GM12873 (cell line): ENCODE data around the gene STX16.

Source experiments
- TF ChIP-seq, protein P1 (sequence below): IDR thresholded peaks from 2 replicates; pipeline ENCODE4 v1.5.1; 2012; ENCODE audit warnings: low read depth, mild to moderate bottlenecking, moderate library complexity, low read length, control low read depth; ENCODE audit not compliant: insufficient read depth; ENCODE audit errors: missing control alignments

The STX16 gene

DNA sequence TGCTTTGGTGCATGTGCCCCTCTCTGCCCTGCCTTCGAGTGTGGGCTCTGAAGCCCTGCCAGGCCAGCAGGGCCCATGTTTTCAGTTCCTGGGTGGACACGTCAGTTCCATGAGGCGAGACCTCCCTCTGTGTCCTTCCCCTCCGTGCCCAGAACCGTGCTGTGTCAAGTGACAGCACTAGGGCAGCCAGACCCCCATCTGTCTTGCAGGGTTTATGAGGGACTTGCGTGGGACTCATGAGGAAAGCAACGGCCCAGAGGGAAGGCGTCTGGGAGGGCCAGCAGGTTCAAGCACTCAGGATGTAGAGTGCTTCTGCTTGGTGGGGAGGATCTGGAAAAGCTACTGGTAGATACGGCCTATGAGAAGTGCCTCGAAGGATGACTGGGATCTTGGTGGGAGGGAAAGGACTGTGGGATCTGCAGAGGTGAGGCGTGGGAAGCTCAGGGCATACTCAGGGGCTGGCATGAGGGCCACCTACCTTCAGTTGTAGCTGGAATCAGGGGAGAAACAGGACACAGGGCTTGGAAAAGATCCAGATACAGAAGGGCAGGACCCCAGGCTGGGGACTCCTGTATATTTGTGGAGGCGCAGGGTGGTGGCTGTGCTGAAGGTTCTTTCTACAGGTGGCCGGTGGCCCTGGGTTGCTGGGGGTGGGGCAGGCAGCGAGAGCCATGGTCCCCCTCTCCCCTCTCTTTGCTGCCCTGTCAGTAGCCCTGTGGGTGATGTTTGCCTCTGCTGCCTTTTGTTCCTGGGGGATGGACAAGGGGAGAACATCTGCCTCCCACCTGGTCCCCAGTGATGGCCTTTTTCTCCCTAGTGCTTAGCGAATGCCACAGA is 47.0 kb downstream of the STX16 start:
- TF ChIP-seq, protein P1, sequence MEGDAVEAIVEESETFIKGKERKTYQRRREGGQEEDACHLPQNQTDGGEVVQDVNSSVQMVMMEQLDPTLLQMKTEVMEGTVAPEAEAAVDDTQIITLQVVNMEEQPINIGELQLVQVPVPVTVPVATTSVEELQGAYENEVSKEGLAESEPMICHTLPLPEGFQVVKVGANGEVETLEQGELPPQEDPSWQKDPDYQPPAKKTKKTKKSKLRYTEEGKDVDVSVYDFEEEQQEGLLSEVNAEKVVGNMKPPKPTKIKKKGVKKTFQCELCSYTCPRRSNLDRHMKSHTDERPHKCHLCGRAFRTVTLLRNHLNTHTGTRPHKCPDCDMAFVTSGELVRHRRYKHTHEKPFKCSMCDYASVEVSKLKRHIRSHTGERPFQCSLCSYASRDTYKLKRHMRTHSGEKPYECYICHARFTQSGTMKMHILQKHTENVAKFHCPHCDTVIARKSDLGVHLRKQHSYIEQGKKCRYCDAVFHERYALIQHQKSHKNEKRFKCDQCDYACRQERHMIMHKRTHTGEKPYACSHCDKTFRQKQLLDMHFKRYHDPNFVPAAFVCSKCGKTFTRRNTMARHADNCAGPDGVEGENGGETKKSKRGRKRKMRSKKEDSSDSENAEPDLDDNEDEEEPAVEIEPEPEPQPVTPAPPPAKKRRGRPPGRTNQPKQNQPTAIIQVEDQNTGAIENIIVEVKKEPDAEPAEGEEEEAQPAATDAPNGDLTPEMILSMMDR = no peak

DNA sequence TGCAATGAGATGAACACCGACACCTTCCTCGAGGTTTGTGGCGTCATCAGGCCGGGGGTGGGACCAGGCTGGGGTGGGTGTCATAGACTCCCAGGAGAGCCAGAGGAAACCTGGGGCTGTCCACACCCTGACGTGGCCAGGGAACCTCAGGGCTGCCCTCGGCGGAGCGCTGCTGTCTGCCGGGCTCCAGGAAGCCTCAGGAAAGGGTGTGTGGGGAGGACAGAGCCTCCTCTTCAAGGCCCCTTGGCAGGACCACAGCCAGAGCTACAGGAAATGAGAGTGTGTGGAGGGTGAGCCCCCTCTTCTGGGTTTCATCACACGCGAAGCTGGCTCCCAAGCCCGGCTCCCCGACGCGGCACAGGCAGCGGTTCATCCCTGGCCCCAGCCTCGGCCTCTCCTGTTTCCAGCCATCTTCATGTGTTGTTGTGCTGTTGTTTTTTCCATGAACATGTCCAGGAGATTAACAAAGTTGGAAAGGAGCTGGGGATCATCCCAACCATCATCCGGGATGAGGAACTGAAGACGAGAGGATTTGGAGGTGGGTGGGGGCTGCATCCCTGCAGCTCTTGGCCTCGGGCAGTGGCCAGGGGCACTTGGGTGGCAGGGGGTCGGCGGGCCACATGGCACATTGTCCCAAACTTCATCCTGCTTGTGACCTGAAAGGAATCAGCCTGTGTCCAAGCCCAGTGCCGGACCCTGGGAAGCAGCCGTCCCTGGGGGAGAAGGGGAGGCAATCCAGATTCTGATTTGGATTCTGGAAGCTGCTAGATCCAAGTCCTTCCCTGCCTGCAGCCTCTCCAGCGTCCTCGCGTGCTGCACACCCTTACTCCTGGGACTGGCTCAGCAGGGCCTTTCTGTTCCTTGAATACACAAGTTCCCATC is 47.9 kb downstream of the STX16 start:
- TF ChIP-seq, protein P1 = no peak

DNA sequence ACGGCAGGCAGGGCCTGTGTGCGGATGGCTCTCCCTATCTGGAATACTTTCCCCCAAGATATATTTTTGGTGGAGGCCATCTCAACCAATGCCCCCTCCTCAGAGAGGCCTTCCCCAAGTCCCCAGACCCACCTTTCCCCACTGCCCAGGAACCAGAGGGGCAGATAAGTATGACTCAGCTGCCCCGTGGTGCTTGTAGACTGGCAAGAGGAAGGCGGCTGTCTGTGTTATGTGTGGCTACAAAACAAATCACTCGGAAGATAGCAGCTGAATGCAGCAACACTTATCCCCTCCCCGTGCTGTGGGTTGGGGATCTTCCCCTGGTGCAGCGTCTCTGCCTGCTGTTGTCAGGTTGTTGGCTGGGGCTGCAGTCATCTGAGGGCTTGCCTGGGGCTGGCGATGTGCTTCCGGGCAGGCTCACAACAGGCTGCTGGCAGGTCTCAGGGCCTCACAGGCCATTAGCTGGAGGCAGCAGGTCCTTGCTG is 48.6 kb downstream of the STX16 start:
- TF ChIP-seq, protein P1 = no peak

DNA sequence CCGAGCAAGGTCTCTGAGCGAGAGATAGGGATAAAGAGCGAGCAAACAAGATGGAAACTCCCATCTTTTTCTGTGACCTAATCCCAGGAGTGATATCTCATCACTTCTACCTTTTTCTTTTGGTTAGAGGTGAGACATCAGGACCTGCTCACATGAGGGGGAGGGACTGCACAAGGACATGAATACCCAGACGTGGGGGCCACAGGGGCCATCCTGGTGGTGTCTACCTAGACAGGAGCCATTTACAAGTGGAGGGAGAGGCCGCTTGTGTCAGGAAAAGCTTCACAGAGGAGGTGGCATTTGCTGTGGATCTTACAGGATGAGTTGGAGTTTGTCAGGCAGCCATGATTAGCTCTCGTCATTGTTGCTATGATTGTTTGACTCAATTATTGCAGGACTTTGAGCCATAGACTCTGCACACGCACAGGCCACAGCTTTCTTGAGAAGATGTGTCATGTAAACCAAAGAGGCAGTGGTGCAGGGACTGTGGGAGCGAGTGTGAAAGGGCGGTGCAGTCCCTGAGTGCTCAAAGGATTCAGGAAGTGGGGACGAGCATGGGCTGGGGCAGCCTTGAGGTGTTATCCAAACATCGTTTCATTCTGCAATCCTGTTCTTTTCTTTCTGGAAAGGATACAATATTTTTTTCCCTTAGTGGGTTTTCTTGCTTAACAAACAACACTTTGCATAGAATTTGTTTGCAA is 49.2 kb downstream of the STX16 start:
- TF ChIP-seq, protein P1 = no peak

DNA sequence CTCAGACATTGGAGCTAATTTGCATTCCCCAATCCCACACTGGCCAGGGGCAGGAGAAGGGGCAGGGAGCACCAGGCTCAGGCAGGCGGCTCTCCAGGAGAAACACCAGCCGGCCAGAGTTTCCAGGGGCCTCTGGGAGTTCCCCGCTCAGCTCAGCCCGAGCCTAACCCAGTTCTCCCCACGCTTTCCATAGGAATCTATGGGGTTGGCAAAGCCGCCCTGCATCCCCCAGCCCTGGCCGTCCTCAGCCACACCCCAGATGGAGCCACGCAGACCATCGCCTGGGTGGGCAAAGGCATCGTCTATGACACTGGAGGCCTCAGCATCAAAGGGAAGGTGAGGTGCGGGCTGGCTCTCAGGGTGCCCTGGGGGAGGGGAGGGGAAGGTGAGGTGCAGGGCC is 49.7 kb downstream of the STX16 start:
- TF ChIP-seq, protein P1 = no peak

DNA sequence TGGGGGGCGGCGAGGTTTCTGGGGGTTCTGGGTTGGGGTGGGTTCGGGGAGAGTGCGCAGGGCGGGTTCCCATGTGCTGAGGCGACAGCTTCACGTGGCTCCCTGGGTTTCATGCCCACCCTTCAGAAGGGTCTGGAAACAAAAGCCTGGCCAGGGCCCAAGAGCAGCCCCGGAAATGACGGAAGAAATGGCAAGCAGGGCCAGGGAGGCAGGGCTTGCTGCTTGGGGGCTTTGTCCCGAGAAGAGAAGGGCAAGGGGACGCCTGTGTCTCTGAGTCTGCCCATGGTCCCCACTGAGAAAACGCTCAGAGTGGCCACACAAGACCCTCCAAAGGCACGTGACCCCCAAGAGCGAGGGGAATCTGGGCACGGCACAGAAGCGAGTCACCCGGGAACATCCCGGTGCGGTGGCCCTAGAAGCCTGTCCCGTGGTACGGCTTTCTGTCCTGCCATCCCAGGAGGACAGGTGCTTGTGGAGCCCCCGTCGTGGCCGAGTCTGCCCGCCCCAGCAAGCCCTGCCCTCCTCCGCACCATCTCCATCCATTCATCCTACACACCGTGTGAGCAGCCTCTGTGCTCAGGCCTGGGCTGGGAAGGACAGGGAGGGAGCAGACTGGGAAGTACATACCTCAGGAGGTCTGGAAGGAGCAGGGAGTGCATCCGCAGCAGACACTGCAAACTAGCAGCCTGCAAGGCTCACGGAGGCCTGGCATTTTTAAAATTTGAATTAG is 50.5 kb downstream of the STX16 start:
- TF ChIP-seq, protein P1 = no peak
